KG1 (cell line): ENCODE data around the gene BMP8B.
A peak's percentile ranks its signal among the peaks of the same experiment; 100 is the strongest.

Experiments used
- DNase-seq: peaks from one replicate; lab custom pipeline; 2025; lab: John Stamatoyannopoulos, UW

BMP8B gene

DNA sequence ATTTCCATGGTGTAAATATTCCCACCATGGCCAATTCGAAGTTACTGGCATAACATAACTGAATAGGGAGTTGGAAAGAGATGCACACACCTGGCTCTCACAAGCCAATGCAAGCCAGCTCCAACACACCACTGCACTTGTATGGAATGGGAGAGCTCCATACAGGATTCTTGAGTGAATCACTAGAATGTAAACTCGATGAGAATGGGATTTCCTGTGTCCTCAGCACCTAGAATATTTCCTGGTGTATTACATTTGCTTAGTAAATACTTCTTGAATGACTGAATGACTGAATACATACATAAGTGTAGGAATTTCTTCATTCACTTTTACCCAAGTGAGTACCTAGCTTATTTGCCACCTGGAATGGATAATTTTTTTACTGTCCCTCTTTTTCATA is 66.2 kb downstream of the BMP8B start:
- no peak for DNase-seq

DNA sequence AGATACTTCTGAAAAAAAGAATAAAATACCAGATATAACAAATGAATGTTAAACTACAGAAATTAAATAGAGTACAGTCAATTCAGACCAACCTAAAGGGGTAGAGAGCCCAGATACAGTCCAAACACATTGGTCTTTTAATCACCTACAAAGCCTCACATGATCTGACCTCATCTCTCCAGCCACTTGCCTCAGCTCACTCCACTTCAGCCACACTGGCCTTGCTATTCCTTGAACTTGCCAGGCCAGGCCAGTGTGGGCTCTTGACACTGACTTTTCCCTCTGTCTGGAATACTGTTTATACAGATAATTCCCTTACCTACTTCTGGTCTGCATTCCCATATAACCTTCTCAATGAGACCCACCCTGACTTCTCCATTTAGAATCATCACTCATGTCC is 67.0 kb downstream of the BMP8B start:
- no peak for DNase-seq

GRCh38 chr1:39720094-39720999 is 68.3 kb downstream of the BMP8B start:
- DNase-seq = peak; percentile 59

DNA sequence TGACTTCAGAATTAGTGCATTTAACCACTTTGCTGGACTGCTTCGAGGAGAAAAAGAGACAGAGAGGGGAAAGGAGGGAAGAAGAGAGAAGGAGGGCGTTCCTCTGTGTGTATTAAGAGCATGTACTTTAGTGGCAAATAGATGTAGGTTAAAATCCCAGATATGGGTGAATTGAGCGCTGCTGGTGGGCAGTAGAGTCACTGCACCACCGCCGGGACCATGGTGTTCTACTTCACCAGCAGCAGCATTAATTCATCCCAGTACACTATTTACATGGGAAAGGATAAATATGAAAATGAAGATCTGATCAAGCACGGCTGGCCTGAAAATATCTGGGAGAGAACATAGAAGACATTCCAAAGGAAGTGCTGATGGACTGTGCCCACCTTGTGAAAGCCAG is 70.9 kb downstream of the BMP8B start:
- DNase-seq = no peak

- DNase-seq = no peak
Measured at GRCh38 chr1:39713557-39713956, 75.1 kb downstream of the BMP8B start.

DNA sequence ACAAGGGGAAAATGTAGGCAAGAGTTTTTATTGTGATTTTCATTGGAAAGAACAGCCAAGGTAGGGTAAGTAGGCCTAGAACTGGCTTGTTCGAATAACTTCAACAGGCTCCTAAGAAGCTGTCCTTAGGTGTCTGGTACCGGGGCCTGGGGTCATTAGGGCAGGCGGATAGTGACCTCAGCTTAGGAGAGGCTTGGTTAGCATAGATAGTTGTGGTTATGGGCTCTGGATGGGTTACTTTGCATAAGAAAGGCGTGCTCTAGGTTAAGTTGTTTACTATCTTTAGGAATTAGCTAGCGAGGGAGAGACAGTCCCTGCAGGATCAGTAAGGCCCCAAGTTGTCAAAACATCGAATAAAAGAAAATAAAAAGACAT is 76.7 kb downstream of the BMP8B start:
- no peak for DNase-seq

DNA sequence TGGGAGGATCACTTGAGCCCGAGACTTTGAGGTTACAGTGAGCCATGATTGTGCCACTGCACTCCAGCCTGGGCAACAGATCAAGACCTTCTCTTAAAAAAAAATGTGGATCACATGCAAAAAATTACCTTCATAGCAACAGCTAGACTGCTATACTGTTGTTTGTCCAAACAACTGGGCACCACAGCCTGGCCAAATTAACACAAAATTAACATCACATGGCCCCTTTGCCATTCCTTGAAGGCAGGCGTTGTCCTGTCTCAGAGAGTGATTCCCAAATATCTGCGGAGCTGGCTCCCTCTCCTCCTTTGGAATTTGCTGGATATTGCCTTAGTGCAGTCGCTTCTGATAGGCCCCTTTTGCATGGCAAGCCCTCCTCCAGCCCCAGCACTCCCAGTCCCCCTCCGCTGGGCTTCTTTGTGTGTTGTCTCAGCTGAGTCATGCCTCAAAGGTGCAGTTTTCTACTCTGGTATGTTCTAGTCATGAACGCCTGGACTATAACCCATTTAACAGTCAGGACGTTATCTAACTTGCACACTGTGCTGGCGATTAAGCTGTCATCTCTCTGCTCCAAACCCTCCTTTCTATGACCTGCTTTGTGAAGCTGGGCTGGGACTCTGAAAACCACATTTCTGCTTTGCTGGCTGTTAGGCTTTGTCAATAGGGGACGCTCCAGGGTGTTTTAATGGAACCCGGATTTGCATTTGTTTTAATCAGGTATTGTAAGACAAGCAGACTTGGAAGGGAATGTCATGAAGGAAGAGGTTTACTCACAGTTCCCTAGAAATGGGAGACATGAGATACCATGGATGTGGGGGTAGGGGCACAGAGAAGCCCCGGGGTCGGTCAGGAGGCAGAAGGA is 77.3 kb downstream of the BMP8B start:
- no peak for DNase-seq

DNA sequence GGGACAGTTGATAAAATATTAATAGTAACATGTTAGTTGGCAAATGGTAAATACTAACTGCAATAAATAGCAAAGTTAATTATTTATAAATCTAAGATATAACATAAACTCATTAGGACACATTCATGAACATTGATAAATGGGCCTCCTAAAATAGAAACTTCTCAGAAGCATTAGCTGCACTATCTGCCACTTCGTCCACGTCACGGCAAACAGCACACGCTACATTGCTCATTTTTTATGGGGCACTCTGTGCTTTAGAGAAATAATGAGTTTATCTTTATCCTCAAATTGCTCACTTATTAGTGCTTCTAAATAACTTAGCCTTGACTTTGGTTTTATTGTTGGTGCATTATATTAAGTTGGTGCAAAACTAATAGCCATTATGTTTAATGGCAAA is 81.2 kb downstream of the BMP8B start:
- no peak for DNase-seq
